Measurements from ENCODE around the gene PTBP3.
"Not testable (repeated sequence)": the region's sequence is repeated elsewhere in the genome, so short reads cannot be mapped to it uniquely, and the experiment has no call there.

Gene PTBP3

GRCh38 chr9:112332977-112333638 lies at the start of gene PTBP3:
PTBP3 (minus strand) TSS chr9:112333619; CDS start chr9:112297865, 35,754 bp downstream.
- DNase-seq (ENCODE audit: insufficient read length, low spot score) = peak; percentile 50
- TF ChIP-seq POLR2A (IDR thresholded peaks at IDR 0.05; ENCODE audit: low read depth, low read length) = peak; percentile 81
- FAIRE-seq = no peak

- TF ChIP-seq POLR2A (IDR thresholded peaks at IDR 0.05; ENCODE audit: low read depth, low read length) = no peak
- DNase-seq (ENCODE audit: insufficient read length, low spot score) (no peak), FAIRE-seq (no peak)
Observed at GRCh38 chr9:112382501-112383364, 49.3 kb upstream of the PTBP3 start.

- no peak for TF ChIP-seq POLR2A (IDR thresholded peaks at IDR 0.05; ENCODE audit: low read depth, low read length)
- FAIRE-seq = no peak
- no peak for DNase-seq (ENCODE audit: insufficient read length, low spot score)
Observed at GRCh38 chr9:112382066-112382465, 48.6 kb upstream of the PTBP3 start.

GRCh38 chr9:112380825-112381221 lies 47.4 kb upstream of the PTBP3 start:
- DNase-seq (ENCODE audit: insufficient read length, low spot score) (no peak), FAIRE-seq (peak; percentile 52)

GRCh38 chr9:112380102-112380824 lies 46.8 kb upstream of the PTBP3 start, which contains the start of gene HSDL2:
HSDL2 (plus strand) TSS chr9:112380108; CDS start chr9:112380164, 56 bp downstream.
- FAIRE-seq (no peak), DNase-seq (ENCODE audit: insufficient read length, low spot score) (peak; percentile 13)
- TF ChIP-seq POLR2A (IDR thresholded peaks at IDR 0.05; ENCODE audit: low read depth, low read length) = no peak

More at GRCh38 chr9:112380825-112381221, 47.4 kb upstream of the PTBP3 start:
- TF ChIP-seq POLR2A (IDR thresholded peaks at IDR 0.05; ENCODE audit: low read depth, low read length) = no peak

- FAIRE-seq = peak; percentile 97
- peak; percentile 92 for DNase-seq (ENCODE audit: insufficient read length, low spot score)
- TF ChIP-seq POLR2A (IDR thresholded peaks at IDR 0.05; ENCODE audit: low read depth, low read length) = peak; percentile 87
Observed at GRCh38 chr9:112379177-112380101, 46.0 kb upstream of the PTBP3 start.

GRCh38 chr9:112378328-112379176 lies 45.1 kb upstream of the PTBP3 start:
- no peak for TF ChIP-seq POLR2A (IDR thresholded peaks at IDR 0.05; ENCODE audit: low read depth, low read length)
- DNase-seq (ENCODE audit: insufficient read length, low spot score) (no peak), FAIRE-seq (no peak)

GRCh38 chr9:112377684-112378327 lies 44.4 kb upstream of the PTBP3 start:
- FAIRE-seq (no peak), DNase-seq (ENCODE audit: insufficient read length, low spot score) (no peak)
- TF ChIP-seq POLR2A (IDR thresholded peaks at IDR 0.05; ENCODE audit: low read depth, low read length) = no peak

- FAIRE-seq (peak; percentile 57), DNase-seq (ENCODE audit: insufficient read length, low spot score) (no peak)
- no peak for TF ChIP-seq POLR2A (IDR thresholded peaks at IDR 0.05; ENCODE audit: low read depth, low read length)
Observed at GRCh38 chr9:112377087-112377486, 43.7 kb upstream of the PTBP3 start.

- FAIRE-seq = no peak
- TF ChIP-seq POLR2A (IDR thresholded peaks at IDR 0.05; ENCODE audit: low read depth, low read length) = no peak
- no peak for DNase-seq (ENCODE audit: insufficient read length, low spot score)
Observed at GRCh38 chr9:112375361-112375760, 41.9 kb upstream of the PTBP3 start.

- not testable (repeated sequence) for FAIRE-seq; DNase-seq (ENCODE audit: insufficient read length, low spot score)
Observed at GRCh38 chr9:112374232-112374631, 40.8 kb upstream of the PTBP3 start.

- DNase-seq (ENCODE audit: insufficient read length, low spot score); FAIRE-seq: not testable (repeated sequence)
Observed at GRCh38 chr9:112373666-112374065, 40.2 kb upstream of the PTBP3 start.
